ENCODE measurements around the gene PARP15.
"Not testable (repeated sequence)": the region's sequence is repeated elsewhere in the genome, so short reads cannot be mapped to it uniquely, and the experiment has no call there.

PARP15 gene

GRCh38 chr3:122674339-122674738, 96.9 kb downstream of the PARP15 start:
- DNase-seq, result no peak

DNA sequence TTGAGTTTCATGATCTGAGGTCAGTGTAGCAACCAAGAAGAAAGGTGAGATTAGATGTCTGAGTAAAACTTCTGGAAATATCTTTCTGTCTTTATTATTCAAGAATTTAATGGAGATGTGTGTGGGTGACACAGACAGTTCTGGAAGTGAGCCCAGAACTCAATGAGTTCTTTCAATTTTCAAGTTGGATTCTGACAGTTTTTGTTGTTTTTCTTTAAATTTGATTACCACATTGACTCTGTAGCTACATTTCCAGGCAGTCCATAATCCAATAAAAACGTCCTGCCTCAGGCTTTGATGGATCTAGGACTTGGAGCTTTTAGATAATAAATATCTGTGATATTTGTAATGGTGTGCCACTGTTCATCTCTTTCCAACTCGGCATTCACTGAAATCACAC, 99.3 kb downstream of the PARP15 start:
- DNase-seq, result no peak

DNA sequence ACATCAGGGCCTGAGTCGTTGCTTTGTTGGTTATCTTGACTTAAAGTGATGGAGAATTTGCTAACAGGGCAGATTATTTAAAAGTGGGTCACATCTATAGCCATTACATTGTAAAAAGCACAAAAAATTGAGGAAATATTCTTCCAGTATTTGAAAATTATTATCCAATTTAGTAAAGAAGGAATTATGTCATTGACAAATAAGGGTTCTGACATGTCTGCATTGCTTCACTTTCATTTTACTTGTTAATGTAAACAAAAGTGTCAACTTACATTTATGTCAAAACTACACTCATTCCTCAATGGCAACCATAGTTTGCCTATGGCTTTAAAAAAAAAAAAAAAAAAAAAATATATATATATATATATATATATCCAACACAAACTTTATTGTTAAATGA, 99.8 kb downstream of the PARP15 start:
- no peak for DNase-seq

DNA sequence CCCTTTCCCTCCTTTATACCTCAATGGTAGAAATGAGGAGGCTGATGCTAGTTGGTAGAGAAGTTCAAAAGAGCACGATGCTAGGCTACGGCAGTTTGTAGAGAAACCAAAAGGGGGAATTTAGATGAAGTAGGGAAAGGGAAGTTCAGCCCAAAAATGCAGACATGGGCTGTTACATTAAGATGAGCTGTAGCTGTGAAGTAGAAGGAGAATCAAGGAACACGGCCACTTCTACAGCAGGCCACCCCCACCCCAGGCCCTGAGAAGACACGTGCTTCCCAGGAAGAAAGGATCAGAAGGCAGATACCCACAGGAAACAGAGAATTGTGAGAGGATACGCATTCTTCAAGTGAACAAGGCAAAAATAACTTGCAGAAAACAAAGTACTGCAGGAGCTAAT, 101.1 kb downstream of the PARP15 start:
- DNase-seq, result no peak

DNA sequence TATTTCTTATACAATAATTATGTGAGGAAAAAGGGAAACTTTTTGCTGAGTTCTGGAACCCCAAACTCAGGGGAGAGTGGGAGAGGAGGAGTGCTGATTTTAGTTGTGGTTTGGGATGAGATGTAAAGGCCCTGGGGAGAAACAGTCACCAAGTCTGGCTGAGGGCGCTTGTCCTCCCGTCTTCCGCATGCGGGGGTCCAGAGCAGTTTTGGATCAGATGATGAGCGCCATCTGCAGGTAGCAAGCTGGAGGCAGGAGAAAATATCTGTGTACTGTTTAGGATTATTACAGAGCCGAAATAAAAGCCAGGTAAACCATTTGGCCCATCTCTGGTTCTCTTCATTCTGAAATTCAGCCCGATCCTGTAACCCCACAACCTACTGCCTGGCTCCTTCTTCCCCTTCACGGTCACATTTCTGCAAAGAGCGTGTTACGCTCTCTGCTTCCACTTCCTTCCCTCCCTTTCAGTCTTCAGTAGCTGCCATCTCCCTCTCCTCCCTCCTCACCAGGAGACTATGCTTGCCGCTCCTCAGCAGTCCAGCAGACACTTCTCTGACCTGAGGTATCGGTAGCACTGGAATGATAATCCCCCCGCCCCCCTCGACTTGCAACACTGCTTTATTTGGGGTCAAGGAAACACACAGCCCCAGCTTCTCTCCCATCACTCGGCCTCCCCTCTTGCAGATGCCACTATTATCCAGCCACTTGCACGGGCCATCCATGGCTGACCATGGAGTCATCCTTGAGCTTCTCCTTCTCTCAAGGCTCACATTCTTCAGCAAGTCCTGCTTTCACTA, 101.8 kb downstream of the PARP15 start:
- peak; percentile 54 to 69 (median 59) for DNase-seq

GRCh38 chr3:122679882-122680474, 102.5 kb downstream of the PARP15 start:
- DNase-seq, result no peak

DNA sequence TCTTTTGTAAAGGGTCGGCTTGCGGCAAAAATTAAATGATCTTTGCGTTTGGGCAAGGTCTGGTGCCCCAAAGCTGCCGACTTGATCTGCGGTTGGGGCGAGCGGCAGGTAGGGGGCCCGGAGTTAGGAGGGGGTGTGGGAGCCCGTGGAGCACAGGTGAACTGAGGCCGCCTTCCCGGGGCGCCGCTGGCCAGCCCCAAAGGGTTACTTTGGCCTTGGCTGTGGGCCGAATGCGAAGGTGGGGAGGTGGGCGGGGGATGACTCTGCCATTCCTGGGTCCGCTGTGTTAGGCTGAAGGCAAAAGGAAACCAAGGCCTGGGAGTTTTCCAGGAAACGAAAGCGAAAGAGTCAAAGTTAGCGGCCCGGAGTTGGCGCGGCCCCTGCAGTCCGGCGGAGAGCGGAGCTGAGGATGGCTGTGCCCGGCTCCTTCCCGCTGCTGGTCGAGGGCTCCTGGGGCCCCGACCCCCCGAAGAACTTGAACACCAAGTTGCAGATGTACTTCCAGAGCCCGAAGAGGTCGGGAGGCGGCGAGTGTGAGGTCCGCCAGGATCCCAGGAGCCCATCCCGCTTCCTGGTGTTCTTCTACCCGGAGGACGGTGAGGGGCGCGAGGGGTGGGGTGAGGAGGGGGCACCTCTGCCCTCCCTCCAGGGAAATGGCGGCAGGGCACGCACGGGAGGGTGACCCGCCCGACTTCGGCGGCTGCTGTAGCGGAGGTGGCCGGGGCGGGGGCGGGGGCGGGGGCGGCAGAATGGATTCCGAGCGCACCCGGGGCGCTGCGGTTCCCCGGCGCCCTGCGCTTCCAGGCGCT, 103.2 kb downstream of the PARP15 start, which contains the start of gene PARP14:
Gene PARP14, plus strand, starts transcription at position 365 of the 809 bp plus-strand sequence. Its CDS starts 45 bp downstream, at position 410.
- peak; percentile 30 to 51 (median 37) for DNase-seq

DNA sequence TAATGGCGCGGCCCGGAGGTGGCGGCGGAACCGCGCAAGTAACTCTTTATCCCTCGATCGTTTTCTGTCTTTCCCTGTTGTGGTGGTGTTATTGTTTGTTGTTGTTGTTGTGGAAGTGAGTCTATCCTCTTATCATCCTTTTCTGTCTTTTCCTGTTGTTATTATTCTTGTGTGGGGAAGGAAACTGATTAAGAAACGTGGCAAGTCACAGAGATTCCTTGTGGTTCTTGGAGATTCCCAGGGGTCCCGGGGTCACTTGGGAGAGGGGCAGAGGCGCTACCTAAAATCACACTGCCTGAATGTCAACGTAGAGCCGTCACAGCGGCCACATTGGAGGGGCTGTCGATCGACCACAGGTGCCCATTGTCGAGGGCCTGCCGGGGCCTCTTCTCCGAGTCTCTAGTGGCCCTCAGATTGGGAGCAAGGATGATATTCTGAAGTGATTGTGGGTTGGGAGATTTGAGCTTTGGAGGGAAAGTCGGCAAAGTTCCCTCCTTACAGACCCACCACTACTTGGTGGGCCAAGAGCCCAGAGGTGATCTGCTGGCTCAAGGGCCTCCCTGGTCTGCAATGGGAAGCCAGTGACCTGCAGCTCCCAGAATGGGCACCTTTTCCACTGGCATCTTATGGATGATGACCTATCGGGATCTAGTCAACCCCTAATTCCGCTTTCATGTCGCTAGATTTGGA, 104.0 kb downstream of the PARP15 start:
- no peak for DNase-seq

DNA sequence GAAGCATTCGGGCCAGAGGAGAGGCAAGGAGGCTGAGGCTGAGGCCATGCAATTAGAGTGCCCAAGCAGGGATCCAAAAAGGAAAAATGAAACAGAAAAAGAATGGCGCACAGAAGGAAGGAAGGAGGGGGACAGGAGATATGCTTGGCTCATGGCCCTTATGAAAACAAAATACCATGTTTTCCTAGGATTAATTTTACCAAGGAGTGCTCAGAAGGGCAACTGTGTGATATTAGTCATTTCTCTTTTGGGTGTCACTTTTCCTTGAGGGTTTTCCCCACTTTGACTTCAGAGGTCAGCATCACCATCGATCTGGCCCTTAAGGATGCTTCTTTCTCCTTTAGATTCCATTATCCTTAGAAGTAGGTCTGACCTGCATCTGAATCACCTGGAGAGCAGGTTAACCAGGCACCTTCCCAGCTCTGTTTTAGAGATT, 104.5 kb downstream of the PARP15 start:
- DNase-seq, result no peak

- DNase-seq, result not testable (repeated sequence)
Observed at GRCh38 chr3:122682778-122683411, 105.4 kb downstream of the PARP15 start.

DNA sequence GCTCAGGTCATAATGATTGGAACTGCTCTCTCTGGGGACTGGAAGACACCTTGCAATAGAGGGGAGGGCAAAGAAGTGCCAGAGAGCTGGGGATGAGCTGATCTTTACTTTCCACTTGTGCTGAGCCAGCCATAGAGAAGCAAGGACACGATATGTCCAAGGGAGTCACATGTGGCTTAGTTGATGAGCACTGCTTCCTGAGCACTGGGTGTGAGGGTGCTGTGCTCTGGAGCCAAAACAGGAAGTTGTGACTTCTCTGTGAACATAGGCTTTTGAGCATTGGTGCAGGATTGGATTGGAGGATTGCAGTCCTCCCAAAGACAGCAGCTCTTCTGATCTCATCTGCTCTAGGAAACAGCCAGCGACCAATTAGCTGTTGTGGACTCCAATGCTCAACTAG, 109.8 kb downstream of the PARP15 start:
- no peak for DNase-seq

Data from activated CD4-positive, CD25-positive, alpha-beta regulatory T cell (primary cell).